Activated CD8-positive, alpha-beta memory T cell treated with anti-CD3 and anti-CD28 coated beads, Interleukin-2, amount 50 U/mL, for 4 hours (primary cell): ENCODE data around the gene EPHB2.
"Not testable (repeated sequence)": the region's sequence is repeated elsewhere in the genome, so short reads cannot be mapped to it uniquely, and the experiment has no call there.

Experiments used
- DNase-seq: peaks from one replicate; pipeline ENCODE4 v3.0.0-alpha.2; 2020

Gene EPHB2

DNA sequence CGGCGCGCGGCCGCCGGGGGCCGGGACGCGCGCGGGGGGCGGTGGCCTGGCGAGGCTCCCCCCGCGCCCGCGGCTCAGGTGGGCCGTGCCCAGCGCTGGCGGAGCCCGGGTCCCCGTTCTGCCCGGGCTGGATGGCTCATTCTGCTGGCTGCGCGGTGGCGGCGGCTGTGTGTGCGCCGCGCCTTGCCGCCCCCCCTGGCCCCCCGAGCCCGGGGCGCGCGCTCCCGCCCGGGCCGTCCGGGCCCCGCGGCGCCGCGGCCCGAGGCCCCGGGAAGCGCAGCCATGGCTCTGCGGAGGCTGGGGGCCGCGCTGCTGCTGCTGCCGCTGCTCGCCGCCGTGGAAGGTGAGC is at the start of gene EPHB2:
TSS of gene EPHB2 (plus strand) at position 139 of the 349 bp plus-strand sequence. CDS start at position 283, 144 bp downstream.
- no peak for DNase-seq

GRCh38 chr1:22661880-22662279 is 48.8 kb upstream of the EPHB2 start:
- DNase-seq: no peak

DNA sequence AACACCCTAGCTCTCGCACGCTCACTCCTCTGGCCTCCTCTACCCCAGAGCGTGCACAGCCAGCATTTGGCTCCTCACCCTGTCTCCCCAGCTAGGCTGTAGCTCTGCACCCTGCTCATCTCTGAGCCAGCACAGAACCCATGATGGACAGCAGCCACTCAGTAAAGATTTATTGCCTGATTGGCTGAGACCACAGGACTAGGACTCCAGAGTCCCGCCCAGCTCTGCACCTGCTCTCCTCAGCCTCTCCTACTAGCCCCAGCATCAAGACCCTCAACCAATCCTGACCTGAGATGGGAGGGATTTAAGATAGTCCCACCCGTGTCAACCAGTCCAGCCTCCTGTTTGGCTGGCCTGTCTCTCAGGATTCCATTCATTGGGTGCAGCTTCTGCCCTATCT is 48.3 kb upstream of the EPHB2 start:
- no peak for DNase-seq

DNA sequence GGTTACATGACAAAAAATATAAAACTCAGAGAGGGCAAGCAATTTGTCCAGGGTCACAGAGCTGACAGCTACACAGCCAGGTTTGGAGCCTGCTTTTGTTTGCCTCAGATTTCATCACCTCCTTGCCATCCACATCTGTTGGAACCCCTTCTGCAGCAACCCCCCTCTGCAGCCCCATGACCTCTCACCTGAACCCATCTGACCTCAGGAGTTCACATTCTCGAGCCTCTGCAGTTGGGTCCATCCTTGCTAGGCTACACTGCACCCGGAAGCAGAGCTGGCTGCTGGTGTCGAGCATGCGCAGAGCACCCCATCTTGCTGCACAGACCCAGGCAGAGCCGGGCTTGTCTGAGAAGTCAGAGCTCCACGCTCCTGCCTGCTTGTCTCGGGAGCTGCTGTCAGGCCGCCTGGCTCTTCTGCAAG is 47.6 kb upstream of the EPHB2 start:
- DNase-seq: no peak

DNA sequence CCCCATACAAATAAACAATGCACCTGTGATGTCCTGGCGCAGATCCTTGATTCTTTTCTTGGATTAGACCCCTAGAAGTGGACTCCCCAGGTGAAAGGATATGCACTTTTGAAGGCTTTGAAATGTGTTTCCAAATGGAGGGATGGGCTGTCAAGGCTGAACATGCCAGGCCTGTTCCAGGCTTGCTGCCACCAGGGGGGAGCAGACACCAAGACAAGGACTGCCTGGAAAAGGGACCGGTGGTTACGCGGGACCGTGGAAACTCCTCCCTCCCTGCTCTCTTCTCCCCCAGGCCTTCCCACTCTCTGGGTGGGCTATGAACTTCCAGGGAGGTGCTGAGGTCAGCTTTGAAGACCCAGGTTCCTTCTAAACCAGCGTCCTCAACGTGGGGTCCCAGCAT is 44.9 kb upstream of the EPHB2 start:
- DNase-seq: no peak

- no peak for DNase-seq
These were observed 44.2 kb upstream of the EPHB2 start for GRCh38 chr1:22666412-22666811.

GRCh38 chr1:22668840-22669239 is 41.8 kb upstream of the EPHB2 start:
- not testable (repeated sequence) for DNase-seq

DNA sequence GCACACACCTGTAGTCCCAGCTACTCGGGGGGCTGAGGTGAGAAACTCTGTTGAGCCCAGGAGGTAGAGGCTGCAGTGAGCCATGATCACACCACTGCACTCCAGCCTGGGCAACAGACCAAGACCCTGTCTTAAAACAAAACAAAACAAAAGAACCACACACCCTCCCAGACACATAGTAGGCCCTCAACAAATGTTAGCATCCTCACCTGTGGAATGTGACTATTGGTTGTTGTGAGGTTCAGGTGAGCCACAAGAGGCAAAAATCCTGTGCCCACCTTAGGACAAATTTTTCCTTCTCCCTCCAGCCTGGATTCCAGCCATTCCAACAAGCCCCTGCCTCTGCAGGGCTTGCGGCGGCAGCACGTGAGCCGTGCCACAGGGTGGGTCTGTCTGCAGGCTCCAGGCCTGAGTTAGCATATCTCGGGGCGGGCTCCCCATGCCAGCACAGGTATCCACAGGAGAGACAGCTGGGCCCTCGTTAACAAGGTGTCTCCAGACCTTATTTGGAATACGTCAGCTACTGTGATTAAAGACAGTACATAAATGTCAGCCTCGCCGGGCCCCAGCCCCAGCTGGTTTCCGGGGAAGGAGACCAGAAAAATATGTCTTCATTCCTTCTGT is 40.2 kb upstream of the EPHB2 start:
- DNase-seq: no peak

- no peak for DNase-seq
These were observed 38.6 kb upstream of the EPHB2 start for GRCh38 chr1:22671999-22672398.

DNA sequence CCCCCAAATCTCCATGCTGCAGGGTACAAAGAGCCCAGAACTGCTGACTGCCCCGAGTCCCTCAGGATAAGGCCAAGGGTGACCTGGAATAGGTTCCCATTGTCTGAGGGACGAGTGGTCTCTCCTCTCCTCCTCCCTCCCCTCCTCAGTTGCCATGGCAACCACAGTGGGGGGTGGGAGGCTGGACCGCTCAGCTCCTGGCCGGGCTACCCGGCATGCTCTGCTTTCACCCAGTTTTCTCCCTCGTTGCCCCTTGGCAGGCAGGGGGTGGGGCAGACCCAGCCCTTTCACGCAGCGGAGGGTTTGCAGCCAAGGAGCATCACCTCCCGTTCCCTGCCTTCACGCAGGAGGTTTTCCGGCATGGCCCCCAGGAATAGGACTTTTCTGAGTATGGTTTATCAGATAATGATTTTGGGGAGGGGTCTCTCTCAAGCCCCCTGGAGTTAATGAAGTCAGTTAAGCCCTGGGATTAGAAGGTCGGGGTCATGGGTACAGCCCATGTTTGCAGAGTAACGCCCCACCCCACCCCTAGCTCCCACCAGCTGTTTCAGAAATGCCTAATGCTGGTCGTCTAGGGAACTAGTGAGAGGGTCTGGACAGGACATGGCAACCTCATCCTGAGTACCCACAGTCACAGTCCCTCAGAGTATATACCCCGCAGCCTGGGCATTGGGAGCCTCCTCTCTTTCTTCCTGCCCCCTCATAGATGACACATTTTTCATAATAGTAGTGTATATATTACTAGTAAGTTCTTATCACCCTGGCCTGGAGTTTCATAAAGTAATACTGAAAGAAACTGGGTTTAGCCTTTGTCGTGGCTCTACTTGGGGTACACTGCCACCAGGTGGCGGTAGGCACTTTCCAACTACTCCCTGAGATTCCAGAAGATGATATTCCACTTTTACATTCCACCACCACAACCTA is 36.9 kb upstream of the EPHB2 start:
- DNase-seq: no peak

- no peak for DNase-seq
These were observed 36.3 kb upstream of the EPHB2 start for GRCh38 chr1:22674410-22674749.

DNA sequence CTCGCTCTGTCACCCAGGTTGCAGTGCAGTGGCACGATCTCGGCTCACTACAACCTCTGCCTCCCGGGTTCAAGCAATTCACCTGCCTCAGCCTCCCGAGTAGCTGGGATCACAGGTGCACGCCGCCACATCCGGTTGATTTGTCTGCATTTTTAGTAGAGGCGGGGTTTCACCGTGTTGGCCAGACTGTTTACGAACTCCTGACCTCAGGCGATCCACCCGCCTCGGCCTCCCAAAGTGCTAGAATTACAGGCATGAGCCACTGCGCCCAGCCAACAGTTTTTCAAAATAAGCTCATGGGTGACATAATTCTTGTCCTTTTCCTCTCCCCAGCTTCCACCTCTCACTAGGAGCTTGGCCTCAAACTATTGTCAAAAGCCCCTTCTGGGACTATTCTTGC is 34.5 kb upstream of the EPHB2 start:
- not testable (repeated sequence) for DNase-seq

- no peak for DNase-seq
These were observed 33.6 kb upstream of the EPHB2 start for GRCh38 chr1:22676916-22677583.

DNA sequence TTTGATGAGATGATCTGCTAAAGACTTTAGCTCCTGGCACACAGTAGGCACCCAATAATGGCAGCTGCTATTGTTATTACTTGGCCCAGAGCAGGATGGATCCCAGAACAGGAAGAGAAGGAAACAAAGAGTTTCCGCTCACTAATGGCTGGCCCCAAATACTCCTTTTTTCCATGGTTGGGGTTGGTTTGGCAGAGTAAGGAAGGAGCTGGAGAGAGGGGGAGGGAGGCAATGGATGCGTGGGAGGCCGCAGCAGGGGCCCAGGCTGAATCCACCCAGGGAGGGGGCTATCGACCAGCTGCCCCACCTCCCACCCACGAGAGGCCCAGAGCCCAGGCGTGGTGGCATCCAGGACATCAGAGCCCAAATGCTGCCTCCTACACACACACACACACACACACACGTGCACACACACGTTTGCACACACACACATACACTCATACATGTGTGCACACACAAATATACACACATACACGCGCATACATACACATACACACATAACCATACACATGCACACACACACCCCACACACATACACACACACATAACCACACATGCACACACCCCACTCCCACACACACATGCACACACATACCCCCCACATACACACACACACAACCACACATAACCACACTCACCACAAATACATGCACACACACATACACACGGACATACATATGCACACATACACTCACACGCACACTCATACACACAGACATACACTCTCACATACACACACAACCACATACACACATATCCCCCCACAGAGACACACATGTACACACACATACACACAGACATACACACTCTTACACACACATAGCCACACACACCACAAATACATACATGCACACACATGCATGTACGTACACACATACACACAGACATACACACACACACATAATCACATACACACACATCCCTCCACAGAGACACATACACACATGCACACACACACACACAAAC is 32.4 kb upstream of the EPHB2 start:
- DNase-seq: no peak

DNA sequence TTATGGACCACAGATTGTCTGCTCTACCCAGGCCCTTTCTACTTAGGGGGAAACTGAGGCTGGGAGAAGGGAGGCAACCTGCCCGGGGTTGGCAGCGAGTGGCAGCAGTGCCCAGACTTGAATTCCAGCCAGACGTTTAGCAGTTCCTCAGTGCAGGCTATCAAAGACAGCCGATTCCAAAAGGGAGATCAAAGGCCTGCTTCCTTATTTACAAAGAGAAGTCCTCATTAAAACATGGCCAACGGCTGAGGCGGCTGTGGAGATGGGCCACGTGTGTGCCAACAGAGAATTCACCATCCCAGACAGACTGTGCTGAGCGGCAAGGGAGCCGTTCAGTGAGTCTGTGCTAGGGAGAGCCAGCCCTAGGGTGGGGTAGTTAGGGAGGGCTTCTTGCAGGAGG is 29.9 kb upstream of the EPHB2 start:
- no peak for DNase-seq

DNA sequence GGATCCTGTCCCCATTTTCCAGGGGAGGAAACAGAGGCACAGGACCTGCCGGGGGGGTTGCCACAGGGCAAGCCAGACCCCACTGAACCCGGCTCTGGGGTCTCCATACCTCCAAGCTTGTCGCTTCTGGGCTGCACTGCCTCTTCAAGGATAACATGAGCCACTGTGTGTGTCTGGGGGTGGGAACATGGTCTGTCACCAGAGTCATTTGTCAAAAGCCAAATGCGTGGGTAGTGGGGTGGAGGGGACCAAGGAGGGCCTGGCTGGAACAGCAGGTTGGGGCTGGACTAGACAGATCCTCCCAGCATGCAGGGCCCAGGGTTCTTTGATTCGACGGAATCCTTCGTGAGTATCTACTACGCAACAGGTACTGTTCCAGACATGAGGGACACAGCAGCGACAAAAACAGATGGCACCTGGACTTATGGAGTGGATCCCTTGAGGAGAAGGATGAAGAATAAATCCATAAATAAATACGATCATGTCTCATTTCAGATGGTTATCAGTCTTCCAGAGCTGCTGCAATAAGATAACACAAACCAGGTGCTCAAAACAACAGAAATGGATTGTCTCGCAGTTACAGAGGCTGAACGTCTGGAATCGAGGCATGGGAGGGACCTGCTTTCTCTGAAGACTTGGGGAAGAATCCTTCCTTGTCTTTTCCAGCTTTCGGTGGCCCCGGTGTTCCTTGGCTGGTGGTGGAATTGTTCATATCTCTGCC is 28.9 kb upstream of the EPHB2 start:
- DNase-seq: no peak

DNA sequence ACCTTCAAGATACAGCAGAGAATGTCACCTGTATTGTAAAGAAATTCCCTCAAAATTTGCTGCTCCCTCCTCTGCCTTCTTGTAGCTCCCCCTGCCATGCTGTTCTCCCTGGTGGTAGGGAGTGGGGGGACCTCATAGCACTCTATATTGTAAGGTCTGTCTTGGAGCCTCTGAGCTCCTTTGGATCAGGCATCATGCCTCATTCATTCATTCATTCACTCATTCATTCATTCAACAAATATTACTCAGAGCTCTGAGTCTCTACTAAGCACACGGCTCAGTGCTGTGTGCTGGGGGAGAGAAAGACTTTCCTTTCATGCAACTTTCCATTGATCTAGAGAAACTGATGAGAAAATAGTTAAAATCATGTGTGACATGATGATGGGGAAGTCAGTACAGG is 27.1 kb upstream of the EPHB2 start:
- no peak for DNase-seq

- DNase-seq: no peak
These were observed 25.0 kb upstream of the EPHB2 start for GRCh38 chr1:22685591-22686059.

DNA sequence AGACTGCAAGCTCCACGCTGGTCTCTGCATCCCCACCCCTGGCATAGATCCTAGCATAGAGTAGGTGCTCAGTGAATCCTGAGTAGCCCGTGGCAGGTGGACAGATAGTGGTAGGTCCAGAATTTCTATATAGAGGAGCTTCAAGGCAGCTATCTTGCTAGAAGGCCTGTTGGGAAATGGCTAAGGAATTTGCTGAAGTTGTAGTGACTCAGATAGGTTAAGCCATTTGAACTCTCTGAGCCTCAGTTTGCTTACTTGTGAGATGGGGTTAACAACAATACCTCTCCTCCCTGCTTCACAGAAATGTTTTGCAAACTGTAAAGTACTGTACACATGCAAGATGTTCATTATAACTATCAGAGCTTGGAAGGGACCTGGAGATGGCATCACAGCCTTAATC is 23.4 kb upstream of the EPHB2 start:
- DNase-seq: no peak

GRCh38 chr1:22688466-22688865 is 22.2 kb upstream of the EPHB2 start:
- no peak for DNase-seq

DNA sequence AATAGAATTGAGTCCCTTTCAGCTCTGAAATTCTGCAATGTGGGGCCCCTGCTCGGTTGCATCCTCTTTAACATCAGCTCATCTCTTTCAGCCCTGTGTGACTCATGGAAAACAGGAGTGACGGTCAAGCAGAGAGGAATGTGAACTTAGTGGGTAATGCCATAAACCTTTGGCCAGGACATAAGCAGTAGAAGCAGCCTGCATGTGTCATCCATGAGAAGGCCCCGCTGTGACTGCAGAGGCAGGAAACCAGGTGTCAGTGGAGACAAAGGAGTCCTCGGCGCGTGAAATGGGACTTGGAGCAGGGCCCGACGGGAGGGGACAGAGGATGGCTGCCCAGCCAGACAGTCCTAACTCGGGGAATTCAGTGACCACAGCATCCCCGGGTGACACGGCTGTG is 21.1 kb upstream of the EPHB2 start:
- DNase-seq: no peak
